Adrenal gland (tissue), 12 donors: ENCODE data around the gene TMEM156. TPM values are rescaled to one million over a fixed set of nuclear protein-coding genes. Genes with fewer than 3 reads are reported as not detected.

Source experiments
- DNase-seq, 7 donors: peaks; one replicate each; pipeline ENCODE4 v3.0.0-alpha.2; 2019 to 2020
- H3K27ac ChIP-seq, 5 donors: fragments of 200-600 bp; sonication (generic) in 4 of 5; 1 replicate in 3 of 5; 2 replicates in 2 of 5; pipeline versions ENCODE4 v1.5.1 to v1.8.0; 2016 to 2020; ENCODE audit warnings: mild to moderate bottlenecking in 1 of 5
- H3K27me3 ChIP-seq: fragments of 200-600 bp; 2 replicates; pipeline ENCODE4 v1.8.0; 2021
- H3K36me3 ChIP-seq, 2 donors: fragments of 200-600 bp; replicated peaks in 1 of 2; 1 replicate in 1 of 2; 2 replicates in 1 of 2; pipeline versions ENCODE4 v1.5.1 to v1.8.0; 2018 to 2022
- H3K4me1 ChIP-seq, 2 donors: fragments of 200-600 bp; replicated peaks in 1 of 2; 1 replicate in 1 of 2; 2 replicates in 1 of 2; pipeline versions ENCODE4 v1.5.1 to v1.8.0; 2018 to 2021
- H3K4me3 ChIP-seq, 4 donors: fragments of 200-600 bp; sonication (generic) in 3 of 4; one replicate each; pipeline ENCODE4 v1.5.1; 2016 to 2018
- H3K9me3 ChIP-seq, 3 donors: fragments of 200-600 bp; sonication (generic) in 1 of 3; replicated peaks in 1 of 3; 1 replicate in 2 of 3; 2 replicates in 1 of 3; pipeline versions ENCODE4 v1.5.1 to v1.8.0; 2016 to 2021
- POLR2A ChIP-seq, 2 donors: fragments of 450-650 bp; IDR thresholded peaks; one replicate each; pipeline ENCODE4 v1.6.1; 2017; ENCODE audit warnings: antibody characterized with exemption in 2 of 2, mild to moderate bottlenecking in 2 of 2, moderate library complexity in 1 of 2
- WGBS, 4 donors: extraction: QIAGEN DNeasy Blood & Tissue Kit in 2 of 4; methylation state at CpG; one replicate each; pipeline versions ENCODE4 v1.1.5 to v1.1.7; 2013 to 2017; 5-methylcytosine and 5-hydroxymethylcytosine counted together
- intact Hi-C, 2 donors: fragments of 100-400 bp; cut with DNase I; formaldehyde crosslinking; loops; one replicate each; pipeline versions ENCODE4 v1.14.1 to v1.15.0; 2022 to 2023
- polyA plus RNA-seq, 3 donors: library from polyadenylated mRNA; stranded (reverse); fragments of 200-250 nt in 2 of 3; fragments of 350-450 nt in 1 of 3; fragmentation: Illumina TruSeq in 1 of 3; extraction: RNeasy Lipid Tissue Mini Kit (QIAGEN cat#74804) in 1 of 3; gene quantifications; one replicate each; pipeline ENCODE4 v1.2.3, GENCODE V29; 2013 to 2014
- total RNA-seq, 9 donors: library from RNA; depleted of rRNA in 4 of 9; stranded (reverse); fragments of >200 nt in 4 of 9; fragments of 120-200 nt in 1 of 9; fragmentation: NEBNext Ultra II Directional in 1 of 9; extraction: Animal tissue kit (Norgen Biotek cat#: 25700) in 1 of 9; gene quantifications; one replicate each; pipeline versions ENCODE4 v1.1.0 to v1.2.4, GENCODE V29; 2013 to 2023
- TF ChIP-seq, protein P1 (sequence below), 6 experiments: fragments of 450-650 bp in 4 of 6; fragments of 200-600 bp in 2 of 6; sonication (generic) in 1 of 6; IDR thresholded peaks; 1 replicate in 5 of 6; 2 replicates in 1 of 6; pipeline versions ENCODE4 v1.5.1 to v1.8.0; 2016 to 2021; ENCODE audit warnings: antibody characterized with exemption in 6 of 6, mild to moderate bottlenecking in 2 of 6, moderate library complexity in 1 of 6
- donor health status: healthy with polysubstance abuse.
- donor health status: Bipolar disorder and iron deficiency.
- donor health status: DM: yes; HTN: yes; CAD: no.
- donor health status: DM: no; HTN: no; CAD: no.
- donor health status: DM: no; HTN: no; CAD: no.
- donor health status: DM: yes; HTN: yes; CAD: no.

Gene TMEM156
- total and polyA plus RNA-seq, 12 donors = 0.29 to 4.1 (median 0.88) TPM; not detected in 2

DNA sequence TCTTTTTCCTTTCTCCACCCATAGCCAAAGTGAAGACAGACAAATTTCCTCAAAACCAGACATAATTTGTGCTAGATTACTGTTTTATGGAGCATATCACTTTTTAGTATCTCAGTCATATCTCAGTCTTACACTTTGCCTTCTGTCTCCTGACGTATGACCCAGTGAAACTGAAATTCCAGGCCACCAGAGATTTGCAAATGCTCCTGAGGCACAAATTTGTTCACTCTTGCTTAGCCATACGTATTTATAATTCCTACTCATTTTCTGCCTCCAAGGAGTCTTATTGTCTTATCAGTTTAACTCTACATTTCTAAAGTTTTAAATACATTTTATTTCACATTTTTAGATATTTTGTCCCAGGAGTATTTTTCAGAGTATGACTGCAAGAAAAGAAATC is 10.0 kb downstream of the TMEM156 start:
- Histone ChIP-seq H3K27ac (no peak overlapping the region), H3K4me3 (no peak overlapping the region), H3K27me3 (no peaks in the 10 kb centered on the region), H3K36me3 (no peaks in the 10 kb centered on the region), H3K9me3 (no peaks in the 10 kb centered on the region), H3K4me1 (peaks cover 0 to 4% of the 10 kb centered on the region in 2 donors)
- 86 to 90% (median 88%) methylated on average over 2 of the region's 2 CpGs for WGBS, 4 donors
- no peak for TF ChIP-seq POLR2A (IDR thresholded peaks at IDR 0.05)
- TF ChIP-seq, protein P1, sequence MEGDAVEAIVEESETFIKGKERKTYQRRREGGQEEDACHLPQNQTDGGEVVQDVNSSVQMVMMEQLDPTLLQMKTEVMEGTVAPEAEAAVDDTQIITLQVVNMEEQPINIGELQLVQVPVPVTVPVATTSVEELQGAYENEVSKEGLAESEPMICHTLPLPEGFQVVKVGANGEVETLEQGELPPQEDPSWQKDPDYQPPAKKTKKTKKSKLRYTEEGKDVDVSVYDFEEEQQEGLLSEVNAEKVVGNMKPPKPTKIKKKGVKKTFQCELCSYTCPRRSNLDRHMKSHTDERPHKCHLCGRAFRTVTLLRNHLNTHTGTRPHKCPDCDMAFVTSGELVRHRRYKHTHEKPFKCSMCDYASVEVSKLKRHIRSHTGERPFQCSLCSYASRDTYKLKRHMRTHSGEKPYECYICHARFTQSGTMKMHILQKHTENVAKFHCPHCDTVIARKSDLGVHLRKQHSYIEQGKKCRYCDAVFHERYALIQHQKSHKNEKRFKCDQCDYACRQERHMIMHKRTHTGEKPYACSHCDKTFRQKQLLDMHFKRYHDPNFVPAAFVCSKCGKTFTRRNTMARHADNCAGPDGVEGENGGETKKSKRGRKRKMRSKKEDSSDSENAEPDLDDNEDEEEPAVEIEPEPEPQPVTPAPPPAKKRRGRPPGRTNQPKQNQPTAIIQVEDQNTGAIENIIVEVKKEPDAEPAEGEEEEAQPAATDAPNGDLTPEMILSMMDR (IDR thresholded peaks at IDR 0.05) = no peak
- no peak for DNase-seq
- intact Hi-C loops = no loop called here

DNA sequence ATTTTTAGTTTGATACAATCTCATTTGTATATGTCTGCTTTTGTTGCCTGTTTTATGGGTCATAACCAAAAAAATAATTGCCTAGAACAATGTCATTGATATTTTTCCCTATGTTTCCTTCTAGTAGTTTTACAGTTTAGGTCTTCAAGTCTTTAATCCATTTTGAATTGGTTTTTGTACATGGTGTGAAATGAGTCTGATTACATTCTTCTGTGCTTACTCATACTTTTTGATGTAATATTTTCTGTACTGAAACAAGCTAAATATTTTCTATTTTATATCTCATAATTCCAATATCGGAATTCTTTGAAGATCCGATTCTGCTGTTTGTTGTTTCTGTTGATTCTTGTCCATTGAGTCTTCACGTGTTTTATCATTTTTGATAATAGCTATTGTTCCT is 10.6 kb downstream of the TMEM156 start:
- DNase-seq = no peak
- no peaks in the 10 kb centered on the region for H3K36me3 ChIP-seq
- H3K4me1 ChIP-seq = peaks cover 0 to 4% of the 10 kb centered on the region in 2 donors
- H3K27me3 ChIP-seq = no peaks in the 10 kb centered on the region
- H3K4me3 ChIP-seq = no peak overlapping the region
- no peak for TF ChIP-seq POLR2A (IDR thresholded peaks at IDR 0.05)
- TF ChIP-seq, protein P1 (IDR thresholded peaks at IDR 0.05) = no peak
- no peak overlapping the region for H3K27ac ChIP-seq
- WGBS, 4 donors = 86 to 97% (median 93%) methylated on average over 3 of the region's 3 CpGs
- H3K9me3 ChIP-seq = no peaks in the 10 kb centered on the region
- intact Hi-C loops = no loop called here

DNA sequence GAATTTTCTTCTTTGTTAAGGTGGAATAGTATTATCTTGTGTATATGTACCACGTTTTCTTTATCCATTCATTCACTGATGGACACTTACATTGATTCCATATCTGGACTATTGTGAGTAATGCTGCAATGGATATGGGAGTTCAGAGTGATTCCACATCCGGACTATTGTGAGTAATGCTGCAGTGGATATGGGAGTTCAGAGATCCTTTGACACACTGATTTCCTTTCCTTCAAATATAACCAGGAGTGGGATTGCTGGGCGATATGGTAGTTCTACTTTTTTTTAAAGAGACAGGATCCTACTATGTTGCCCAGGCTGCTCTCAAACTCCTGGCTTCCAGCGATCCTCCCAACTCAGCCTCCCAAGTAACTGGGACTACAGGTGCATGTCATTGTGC is 12.1 kb downstream of the TMEM156 start:
- Histone ChIP-seq H3K4me1 (no peaks in the 10 kb centered on the region), H3K9me3 (no peaks in the 10 kb centered on the region), H3K4me3 (no peak overlapping the region), H3K36me3 (no peaks in the 10 kb centered on the region), H3K27me3 (no peaks in the 10 kb centered on the region), H3K27ac (no peak overlapping the region)
- WGBS, 4 donors = 65 to 90% (median 76%) methylated on average over 4 of the region's 4 CpGs
- intact Hi-C loops = no loop called here
- no peak for TF ChIP-seq POLR2A (IDR thresholded peaks at IDR 0.05)
- TF ChIP-seq, protein P1 (IDR thresholded peaks at IDR 0.05) = no peak
- no peak for DNase-seq

DNA sequence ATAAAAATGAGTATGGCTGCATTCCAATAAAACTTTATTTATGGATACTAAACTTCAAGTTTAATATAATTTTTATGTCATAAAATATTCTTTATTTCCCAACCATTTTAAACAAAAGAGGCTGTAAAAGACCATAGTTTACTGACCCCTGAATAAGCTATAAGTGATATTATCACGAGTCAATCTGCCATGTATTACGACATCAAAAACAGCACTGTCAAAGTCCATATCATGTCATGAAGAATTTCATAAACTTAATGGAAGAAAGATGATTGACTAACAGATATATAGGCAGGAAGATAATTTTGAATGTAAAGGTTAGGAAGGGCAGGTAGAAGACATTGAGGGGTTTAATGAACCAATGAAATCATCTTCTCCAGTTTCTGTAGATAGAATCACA is 18.2 kb downstream of the TMEM156 start:
- no peaks in the 10 kb centered on the region for H3K4me1 ChIP-seq
- no peaks in the 10 kb centered on the region for H3K27me3 ChIP-seq
- TF ChIP-seq, protein P1 (IDR thresholded peaks at IDR 0.05) = no peak
- no peak for TF ChIP-seq POLR2A (IDR thresholded peaks at IDR 0.05)
- H3K27ac ChIP-seq = no peak overlapping the region
- H3K9me3 ChIP-seq = no peaks in the 10 kb centered on the region
- intact Hi-C loops = no loop called here
- DNase-seq = no peak
- H3K36me3 ChIP-seq = no peaks in the 10 kb centered on the region
- H3K4me3 ChIP-seq = no peak overlapping the region
- WGBS, 4 donors = 81 to 93% (median 90%) methylated on average over 2 of the region's 2 CpGs
